Stimulated activated CD4-positive, alpha-beta T cell treated with anti-CD3 and anti-CD28 coated beads, Interleukin-2, amount 100 ng/mL, for 4 hours (primary cell): ENCODE measurements around the gene PKN2.
A peak's percentile ranks its signal among the peaks of the same experiment; 100 is the strongest.
"Not testable (repeated sequence)": the region's sequence is repeated elsewhere in the genome, so short reads cannot be mapped to it uniquely, and the experiment has no call there.

Experiments
- DNase-seq: peaks from one replicate; pipeline ENCODE4 v3.0.0-alpha.2; 2020; ENCODE audit warnings: low read depth

Gene PKN2

DNA sequence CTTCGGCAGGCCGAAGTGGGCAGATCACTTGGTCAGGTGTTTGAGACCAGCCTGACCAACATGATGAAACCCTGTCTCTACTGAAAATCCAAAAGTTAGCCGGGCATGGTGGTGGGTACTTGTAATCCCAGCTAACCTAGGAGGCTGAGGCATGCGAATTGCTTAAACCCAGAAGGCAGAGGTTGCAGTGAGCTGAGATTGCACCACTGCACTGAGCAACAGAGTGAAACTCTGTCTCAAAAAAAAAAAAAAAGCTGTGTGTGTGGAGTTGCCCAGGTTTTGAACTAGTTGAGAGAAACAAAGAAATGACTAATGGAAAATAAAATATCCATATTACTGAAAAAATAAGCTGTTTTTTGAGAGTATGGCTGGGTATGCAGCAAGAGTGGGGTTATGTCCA lies 107.1 kb downstream of the PKN2 start:
- DNase-seq, result no peak

DNA sequence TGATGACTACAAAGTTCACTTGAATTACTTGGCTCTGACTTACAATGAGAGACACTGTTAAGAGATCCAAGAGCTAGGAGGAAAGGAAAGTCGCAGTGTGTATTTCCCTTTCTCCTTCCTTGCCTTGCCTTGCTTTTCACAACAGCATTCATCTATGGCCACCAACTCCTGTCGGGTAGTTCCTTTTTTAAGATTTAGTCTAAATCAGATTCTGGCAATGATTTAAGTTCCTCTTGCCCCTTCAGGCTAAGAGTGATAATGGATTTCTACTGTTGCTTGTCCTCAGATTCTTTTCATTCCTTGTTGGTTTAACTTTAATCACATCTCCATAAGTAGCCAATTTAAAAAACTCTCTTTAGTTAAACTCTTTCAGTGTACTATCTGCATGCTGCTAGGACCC lies 115.4 kb downstream of the PKN2 start:
- no peak for DNase-seq

DNA sequence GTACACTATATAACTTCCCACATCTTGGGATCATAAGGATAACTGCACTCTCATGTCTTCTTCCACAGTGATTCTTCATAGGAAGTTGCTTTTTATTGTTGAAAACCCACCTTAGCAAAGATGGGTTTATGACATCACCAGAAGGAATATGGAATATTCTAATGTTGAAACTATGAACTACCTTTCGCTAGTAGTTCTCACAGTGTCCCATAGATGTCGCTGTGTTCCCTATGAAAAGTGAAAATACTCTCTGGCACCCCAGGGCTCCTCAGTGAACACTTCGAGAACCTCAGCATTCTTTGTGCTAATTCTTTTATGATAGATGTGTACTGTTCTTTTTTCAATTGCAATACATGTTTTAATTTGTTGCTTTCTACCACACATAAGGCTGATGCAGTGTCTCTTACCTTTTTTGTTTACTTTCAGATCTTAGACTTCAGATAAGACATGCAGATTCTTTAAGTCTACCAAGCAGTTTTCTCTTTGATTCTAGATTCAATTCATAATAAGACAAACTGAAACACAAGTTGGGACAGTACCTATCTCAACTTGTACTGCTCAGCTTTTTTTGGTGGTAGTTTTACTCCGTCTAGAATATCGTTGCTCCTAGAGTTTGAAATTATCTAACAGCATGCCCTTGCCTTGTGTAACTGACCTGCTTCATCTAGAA lies 116.4 kb downstream of the PKN2 start:
- DNase-seq, result peak; percentile 12

DNA sequence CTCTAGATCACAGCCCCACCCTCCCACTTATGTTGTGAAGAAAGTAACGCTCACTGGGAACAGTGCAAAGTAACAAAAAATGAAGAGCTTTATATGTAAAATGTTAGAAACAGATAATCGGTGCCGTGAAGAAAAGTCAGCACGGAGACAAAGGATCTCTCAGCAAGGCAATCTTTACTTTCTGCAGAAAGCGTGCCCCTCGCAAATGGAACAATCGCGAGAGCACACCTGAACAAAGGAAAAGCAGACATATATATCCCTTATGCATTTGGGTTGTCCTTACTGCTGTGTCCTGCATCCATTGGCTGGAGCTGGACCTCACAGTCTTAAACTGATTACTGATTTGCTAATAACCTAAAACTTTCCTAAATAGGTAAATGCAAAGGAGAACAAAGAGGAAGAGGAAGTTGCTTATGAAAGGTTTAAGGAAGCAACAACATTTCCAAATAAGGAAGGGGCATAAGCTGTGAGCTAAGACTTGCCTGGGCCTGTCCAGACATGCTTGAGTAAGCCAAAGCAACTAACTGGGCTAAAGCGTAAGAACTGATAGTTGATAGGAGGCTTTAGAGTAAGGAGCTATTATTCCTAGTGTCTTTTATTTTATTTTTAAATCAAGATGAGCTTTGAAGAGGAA lies 117.6 kb downstream of the PKN2 start:
- no peak for DNase-seq

DNA sequence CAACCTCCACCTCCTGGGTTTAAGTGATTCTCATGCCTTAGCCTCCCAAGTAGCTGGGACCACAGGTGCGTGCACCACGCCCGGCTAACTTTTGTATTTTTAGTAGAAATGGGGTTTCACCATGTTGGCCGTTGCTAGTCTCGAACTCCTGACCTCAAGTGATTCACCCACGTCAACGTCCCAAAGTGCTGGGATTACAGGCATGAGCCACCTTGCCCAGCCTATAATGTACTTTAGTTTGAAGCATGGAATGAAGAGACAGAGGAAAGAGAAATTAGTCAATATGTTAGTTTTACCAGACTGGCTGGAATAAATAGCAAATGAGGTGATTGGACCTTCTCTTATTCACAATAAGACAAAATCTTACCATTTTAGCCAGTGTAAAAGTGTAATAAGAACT lies 118.3 kb downstream of the PKN2 start:
- no peak for DNase-seq

DNA sequence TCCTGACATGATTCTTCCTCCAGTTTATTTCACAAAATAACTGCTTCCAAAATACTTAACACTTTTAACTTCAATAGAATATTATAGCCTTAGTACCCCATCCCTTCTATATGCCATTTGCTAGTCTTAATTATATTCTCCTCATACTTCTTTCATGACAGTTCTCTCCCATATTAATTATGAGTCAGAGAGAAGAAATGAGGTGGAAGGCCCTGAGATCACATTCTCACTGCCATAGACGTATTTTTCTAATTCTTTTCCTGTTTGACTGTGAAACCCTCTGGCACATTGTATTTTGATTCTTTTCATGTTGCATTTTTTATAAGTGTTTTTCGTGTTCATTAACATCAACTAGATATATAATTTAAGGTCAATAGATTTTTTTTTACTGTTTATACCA lies 118.9 kb downstream of the PKN2 start:
- no peak for DNase-seq

DNA sequence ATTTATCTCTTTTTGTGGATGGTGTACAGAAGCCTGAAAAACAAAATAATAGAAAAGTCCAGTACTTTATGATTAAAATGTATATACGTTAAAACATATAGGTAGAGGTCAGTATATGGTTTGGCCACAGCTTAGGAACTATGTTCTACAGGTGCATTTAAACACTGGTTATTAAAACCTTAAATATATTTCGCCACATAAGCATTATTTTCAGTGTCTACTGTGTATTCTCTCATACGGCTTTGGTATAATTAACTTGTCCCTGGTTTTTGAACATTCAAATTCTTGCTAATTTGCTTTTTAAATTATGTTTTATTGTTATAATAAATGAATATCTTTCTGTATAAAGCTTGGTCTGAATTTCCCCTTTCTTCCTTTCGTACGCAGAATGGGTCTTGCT lies 119.4 kb downstream of the PKN2 start:
- no peak for DNase-seq

DNA sequence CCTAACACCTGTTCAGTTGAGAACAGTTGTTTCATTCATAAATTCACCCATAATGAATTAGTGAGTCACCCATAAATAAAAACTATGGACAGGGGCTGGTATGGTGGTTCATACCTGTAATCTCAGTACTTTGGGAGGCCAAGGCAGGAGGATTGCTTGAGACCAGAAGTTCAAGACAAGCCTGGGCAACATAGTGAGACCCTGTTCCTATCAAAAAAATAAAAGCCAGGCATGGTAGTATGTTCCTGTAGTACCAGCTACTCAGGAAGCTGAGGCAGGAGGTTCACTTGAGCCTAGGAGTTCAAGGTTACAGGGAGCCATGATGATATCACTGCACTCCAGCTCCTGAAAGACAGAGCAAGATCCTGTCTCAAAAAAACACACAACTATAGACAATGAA lies 128.3 kb downstream of the PKN2 start:
- no peak for DNase-seq

DNA sequence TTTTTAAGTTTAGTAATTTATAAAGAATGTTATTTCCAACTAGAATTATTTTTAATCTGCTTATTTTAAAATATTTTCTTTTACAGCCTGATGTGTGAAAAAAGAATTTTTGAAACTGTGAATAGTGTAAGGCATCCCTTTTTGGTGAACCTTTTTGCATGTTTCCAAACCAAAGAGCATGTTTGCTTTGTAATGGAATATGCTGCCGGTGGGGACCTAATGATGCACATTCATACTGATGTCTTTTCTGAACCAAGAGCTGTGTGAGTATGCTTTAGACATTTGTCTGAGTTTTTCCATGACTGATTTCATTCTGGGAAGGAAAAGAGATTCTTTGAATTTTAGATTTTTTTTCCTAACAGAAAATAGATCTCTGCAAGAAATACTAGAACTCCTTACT lies 129.4 kb downstream of the PKN2 start:
- DNase-seq, result no peak

DNA sequence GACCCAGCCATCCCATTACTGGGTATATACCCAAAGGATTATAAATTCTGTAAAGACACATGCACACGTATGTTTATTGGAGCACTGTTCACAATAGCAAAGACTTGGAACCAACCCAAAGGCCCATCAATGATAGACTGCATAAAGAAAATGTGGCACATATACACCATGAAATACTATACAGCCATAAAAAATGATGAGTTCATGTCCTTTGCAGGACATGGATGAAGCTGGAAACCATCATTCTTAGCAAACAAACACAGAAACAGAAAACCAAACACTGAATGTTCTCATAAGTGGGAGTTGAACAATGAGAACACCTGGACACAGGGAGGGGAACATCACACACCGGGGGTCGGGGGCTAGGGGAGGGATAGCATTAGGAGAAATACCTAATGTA lies 135.6 kb downstream of the PKN2 start:
- DNase-seq, result not testable (repeated sequence)

DNA sequence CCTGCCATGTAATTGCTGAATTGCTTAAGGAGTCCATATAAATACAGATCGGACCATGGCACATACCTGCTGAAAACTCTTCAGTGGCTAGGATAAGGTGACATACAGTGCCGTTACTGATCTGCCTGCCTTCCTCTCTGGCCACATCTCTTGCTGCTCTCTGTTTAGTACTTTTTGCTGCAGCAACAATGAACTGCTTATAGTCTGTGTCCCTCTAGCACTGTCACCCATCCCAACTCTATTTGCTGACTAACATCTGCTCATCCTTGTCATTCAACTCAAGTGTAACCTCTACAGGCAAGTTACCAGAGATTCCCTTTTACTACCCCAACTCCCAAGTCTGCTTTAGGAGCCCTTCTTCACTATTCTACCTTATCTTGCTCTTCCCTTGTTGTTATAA lies 141.6 kb downstream of the PKN2 start:
- DNase-seq, result no peak

DNA sequence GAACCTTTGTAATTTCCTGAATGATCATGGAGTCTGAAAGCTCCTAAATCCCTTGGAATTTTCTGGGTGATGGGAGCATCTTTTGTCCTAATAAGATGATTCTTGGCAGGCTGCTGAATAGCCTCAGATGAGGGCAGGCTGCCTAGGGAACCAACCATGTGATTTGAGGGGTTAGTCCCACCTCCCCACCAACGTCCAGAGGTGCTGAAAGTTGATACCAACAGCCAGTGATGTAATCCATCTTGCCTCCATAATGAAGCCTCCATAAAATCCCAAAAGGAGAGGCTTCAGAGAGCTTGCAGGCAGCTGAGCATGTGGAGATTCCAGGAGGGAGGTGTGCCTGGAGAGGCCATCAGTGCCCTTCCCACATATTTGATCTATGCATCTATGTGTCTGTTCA lies 163.6 kb downstream of the PKN2 start:
- no peak for DNase-seq

DNA sequence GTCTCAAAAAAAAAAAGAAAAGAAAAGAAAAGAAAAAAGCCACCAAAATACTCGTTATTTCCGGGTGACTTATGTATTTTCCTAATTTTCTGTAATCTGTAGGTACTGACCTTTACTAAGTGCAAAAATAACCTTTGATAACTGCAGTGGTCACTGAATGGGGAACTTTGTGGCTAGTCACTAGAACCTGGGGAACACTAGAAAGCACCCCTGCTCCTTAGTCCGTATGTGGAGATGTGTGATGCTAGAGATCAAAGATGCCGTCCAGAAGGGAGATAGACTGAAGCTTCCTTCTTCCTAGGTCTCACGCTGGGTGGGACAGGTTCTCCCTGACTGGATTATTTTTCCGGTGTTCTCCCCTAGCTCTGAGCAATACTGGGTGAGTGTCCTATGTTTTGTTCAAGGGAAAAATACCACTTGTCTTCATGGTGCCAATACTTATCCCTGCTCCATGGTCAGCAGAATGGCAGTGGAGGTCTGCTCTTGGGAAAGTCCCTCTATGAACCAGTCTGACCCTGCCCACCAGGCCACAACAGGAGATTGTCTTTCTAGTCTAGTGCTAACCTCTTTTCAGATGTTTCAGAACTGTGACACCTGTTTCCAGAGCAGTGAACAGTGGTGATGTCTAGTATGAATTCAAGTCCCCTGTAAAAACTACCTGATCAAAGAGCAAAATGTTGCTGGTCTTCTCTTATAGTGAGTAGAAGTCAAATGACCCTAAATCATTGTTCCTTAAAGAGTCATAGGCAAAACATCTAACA lies 167.4 kb downstream of the PKN2 start:
- DNase-seq, result no peak

DNA sequence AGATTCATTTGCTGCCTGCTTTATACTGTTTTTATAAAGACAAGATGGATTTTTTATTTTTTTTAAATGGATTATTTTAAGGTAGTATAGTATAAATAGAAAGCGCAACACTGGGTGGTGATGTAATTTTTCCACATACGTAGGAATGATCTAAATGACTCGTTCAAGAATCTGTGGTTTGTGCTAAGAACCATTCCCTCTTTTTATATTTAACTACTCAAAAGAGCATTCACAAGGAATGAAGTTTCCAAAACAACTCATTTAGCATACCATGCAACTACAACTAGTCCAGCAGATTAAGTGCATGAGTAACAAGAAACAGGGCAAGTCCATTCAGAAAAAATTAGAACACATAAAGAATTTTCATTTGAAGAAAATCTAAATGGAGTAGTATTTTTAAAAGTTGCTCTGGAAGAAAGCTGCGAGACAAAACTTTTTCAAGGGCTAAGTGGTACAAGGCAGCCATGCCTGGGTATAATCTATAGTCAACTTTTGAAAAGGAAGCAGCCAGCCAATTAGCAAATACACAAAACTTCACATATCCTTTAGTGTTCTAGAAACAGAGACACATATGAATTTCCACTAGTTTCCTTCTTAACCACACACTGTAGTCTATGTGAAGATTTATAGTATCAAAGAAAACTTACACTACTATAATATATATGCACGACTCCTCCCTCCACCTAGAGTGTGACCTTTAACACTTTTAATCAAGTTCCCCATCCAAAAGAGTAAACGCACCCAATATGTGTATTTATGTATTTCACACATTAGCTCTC lies 183.9 kb downstream of the PKN2 start:
- no peak for DNase-seq

DNA sequence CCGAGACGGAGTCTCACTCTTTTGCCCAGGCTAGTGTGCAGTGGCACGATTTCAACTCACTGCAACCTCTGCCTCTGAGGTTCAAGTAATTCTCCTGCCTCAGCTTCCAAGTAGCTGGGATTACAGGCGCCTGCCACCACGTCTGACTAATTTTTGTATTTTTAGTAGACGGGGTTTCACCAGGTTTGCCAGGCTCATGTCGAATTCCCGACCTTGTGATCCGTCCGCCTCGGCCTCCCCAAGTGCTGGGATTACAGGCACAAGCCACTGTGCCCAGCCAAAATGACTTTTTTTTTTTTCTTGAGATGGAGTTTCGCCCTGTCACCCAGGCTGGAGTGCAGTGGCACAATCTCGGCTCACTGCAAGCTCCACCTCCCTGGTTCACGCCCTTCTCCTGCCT lies 185.6 kb downstream of the PKN2 start:
- DNase-seq, result not testable (repeated sequence)

DNA sequence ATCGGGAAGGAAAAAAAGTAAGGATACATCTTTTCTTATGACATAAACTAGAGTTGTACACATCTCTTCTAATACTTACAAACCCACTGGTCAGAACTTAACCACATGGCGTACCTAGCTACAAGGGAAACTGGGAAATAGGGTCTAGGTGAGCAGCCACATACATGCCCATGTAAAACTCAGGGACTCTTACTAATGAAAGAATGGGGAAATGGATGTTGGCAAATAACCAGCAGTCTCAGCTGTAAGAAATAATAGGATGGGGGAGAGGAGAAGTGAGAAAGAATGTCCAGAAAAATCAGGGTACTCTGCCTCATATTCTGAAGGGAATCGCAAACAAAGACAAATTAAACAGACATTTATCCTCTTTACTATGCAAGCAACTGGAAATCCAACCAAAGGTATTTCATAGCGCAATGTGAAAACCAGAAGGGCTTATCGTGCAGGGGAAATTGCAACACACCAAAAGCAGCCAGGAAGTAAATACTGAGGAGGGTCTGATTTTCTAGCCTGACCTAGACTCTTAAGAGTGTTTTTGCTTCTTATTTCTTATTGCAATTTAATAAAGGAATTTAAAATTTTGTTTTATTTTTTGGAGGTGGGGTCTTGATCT lies 189.8 kb downstream of the PKN2 start:
- DNase-seq, result no peak

DNA sequence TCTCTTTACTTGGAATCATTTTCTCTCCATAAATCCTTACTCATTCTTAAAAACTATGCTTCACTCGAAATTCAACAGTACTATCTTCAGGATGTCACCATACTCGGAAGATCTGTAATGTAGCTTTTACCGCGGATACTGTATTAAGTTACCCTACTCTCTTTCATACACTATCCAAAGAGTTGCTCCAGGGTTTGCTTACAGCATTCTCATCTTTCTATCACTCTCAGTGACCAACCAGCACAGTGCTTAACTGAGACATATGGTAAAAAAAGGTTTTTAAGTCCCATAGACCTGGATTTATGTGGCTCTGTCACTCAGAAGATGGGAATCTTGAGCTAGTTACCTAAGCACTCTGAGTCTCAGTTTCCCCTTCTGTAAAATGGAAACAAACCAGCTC lies 191.5 kb downstream of the PKN2 start:
- DNase-seq, result no peak

DNA sequence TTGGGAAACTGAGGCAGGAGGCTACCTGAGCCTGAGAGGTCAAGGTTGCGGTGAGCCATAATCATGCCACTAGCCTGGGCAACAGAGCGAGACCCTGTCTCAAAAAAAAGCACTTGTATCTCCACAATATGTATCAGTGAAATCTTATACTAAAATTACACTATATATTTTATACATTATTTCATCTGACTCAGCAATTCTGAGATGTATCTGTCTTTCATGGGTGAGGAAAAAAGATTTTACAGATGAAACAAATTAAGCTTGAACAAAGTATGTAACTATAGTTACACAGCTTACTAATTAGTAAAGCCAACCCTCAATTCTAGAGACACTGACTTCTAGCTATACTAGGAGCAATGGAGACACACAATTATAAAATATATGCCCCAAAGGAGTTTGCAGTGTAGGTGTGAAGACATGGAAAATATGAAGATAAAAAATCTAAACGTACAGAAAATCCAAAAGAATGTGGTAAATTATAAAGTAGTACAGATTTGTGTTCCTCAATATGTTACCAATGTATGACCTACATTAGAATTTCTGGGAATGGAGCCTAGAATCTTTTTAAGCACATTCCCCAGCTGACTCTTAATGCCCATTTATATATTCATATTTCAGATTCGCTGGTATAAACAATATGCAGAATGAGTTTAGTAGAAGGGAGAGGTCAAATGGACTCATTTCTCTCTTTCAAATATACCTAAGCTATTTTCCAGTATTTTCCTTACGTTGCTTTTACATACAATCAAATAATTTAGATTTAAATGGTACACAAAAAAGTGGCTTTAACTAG lies 192.7 kb downstream of the PKN2 start:
- no peak for DNase-seq

DNA sequence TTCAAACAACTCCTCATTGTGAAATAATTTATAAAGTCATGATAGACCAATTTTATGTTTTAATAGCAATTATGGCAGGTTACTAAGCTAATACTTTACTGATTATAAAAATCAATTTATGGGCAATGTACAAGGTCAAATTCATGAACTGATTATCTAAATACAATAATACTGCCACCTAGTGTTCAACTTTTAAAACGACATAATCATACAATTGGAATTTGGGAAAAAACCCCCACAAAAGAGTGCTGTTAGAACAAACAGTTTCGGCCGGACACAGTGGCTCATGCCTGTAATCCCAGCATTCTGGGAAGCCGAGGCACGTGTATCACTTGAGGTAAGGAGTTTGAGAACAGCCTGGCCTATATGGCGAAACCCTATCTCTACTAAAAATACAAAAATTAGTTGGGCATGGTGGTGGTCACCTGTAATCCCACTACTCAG lies 193.3 kb downstream of the PKN2 start:
- no peak for DNase-seq

DNA sequence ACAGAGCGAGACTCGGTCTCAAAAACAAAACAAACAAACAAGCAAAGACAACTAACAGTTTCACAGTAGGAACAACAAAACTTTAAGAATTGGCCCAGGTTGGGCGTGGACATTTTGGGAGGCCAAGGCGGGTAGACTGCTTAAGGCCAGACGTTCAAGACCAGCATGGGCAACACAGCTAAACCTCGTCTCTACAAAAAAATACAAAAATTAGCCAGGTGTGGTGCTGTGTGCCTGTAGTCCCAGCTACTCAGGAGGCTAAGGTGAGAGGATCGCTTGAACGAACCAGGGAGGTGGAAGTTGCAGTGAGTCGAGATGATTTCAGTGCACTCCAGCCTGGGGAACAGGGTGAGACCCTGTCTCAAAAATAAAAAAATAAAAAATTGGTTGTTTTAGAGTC lies 193.8 kb downstream of the PKN2 start:
- no peak for DNase-seq

DNA sequence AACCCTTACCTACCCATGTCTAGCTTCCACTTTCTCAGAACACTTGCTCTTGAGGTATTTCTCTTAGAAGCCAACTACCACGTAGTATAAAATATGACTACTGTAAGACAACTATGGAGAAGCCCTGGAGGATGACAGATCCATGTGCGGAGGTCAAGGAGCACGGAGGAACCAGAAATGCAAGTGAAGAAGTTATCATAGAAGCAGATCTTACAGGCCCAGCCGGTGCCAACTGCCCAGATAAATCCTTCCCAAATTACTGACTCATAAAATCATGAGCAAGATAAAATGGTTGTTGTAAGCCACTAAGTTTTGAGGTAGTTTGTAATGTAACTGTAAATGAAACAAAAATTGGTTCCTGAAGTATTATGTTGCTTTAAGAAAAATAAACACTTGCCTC lies 194.7 kb downstream of the PKN2 start:
- no peak for DNase-seq
